ENCODE measurements around the gene RPL7A. TPM values are rescaled to one million over a fixed set of nuclear protein-coding genes. Genes with fewer than 3 reads are reported as not detected.

RPL7A gene
- total and polyA plus RNA-seq, 5 donors: 973 to 1,455 (median 1,066) TPM

- peak in 1 of 3 donors; percentile 68 for DNase-seq
- Histone ChIP-seq H3K27me3 (ENCODE audit: control insufficient read depth, insufficient read depth) (no peaks in the 10 kb centered on the region), H3K4me1 (ENCODE audit: control insufficient read depth, insufficient read depth, low read length) (peaks cover 6% of the 10 kb centered on the region), H3K27ac (ENCODE audit: low read length) (no peak overlapping the region), H3K4me3 (ENCODE audit: low read length) (no peak overlapping the region), H3K9me3 (ENCODE audit: control insufficient read depth, low read length) (no peaks in the 10 kb centered on the region)
- ATAC-seq: peak in 1 of 2 donors; percentile 2
- intact Hi-C loops (cut with DNase I): no loop called here
- WGBS: 50% methylated on average over 20 of the region's 20 CpGs
These were observed 11.6 kb downstream of the RPL7A start for GRCh38 chr9:133359399-133360175.

- WGBS: 77% methylated on average over 21 of the region's 21 CpGs
- ATAC-seq (no peak), DNase-seq (peak in 1 of 3 donors; percentile 21)
- intact Hi-C loops (cut with DNase I): no loop called here
- H3K27me3 ChIP-seq (ENCODE audit: control insufficient read depth, insufficient read depth): no peaks in the 10 kb centered on the region
- H3K4me1 ChIP-seq (ENCODE audit: control insufficient read depth, insufficient read depth, low read length): peaks cover 5% of the 10 kb centered on the region
- H3K4me3 ChIP-seq (ENCODE audit: low read length): no peak overlapping the region
- no peak overlapping the region for H3K27ac ChIP-seq (ENCODE audit: low read length)
- no peaks in the 10 kb centered on the region for H3K9me3 ChIP-seq (ENCODE audit: control insufficient read depth, low read length)
These were observed 12.7 kb downstream of the RPL7A start for GRCh38 chr9:133360400-133361393.

DNA sequence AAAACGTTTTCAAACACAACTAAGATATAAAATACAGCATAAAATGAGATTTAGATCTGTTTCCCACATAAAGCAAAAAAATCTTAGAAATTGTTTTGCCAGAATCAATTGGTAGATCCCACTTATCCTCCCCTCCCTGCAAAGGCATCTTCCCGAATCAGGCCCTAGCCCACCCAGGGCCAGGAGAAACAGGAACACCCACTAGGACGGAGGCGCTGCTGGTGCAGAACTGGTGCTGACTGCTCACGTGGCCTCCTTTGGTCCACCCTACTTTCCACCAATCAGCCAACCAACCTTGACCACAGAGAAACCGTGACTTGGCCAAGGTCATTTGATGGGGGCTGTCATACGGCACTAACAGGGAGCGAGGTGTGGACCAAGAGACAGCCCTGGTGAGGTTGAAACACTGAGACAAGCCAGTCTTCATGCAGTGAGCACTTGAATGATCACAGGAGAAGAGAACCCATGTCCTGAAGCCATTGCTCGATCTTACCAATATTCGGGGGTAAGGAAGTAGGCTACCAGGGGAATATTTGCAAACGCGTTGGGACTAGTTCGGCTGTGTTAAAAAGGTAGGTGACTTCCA, 13.6 kb downstream of the RPL7A start:
- 77% methylated on average over 13 of the region's 13 CpGs for WGBS
- Histone ChIP-seq H3K4me1 (ENCODE audit: control insufficient read depth, insufficient read depth, low read length) (peaks cover 5% of the 10 kb centered on the region), H3K27ac (ENCODE audit: low read length) (no peak overlapping the region), H3K27me3 (ENCODE audit: control insufficient read depth, insufficient read depth) (no peaks in the 10 kb centered on the region), H3K4me3 (ENCODE audit: low read length) (no peak overlapping the region), H3K9me3 (ENCODE audit: control insufficient read depth, low read length) (no peaks in the 10 kb centered on the region)
- DNase-seq (peak in 1 of 3 donors; percentile 16), ATAC-seq (no peak)
- intact Hi-C loops (cut with DNase I): no loop called here

DNA sequence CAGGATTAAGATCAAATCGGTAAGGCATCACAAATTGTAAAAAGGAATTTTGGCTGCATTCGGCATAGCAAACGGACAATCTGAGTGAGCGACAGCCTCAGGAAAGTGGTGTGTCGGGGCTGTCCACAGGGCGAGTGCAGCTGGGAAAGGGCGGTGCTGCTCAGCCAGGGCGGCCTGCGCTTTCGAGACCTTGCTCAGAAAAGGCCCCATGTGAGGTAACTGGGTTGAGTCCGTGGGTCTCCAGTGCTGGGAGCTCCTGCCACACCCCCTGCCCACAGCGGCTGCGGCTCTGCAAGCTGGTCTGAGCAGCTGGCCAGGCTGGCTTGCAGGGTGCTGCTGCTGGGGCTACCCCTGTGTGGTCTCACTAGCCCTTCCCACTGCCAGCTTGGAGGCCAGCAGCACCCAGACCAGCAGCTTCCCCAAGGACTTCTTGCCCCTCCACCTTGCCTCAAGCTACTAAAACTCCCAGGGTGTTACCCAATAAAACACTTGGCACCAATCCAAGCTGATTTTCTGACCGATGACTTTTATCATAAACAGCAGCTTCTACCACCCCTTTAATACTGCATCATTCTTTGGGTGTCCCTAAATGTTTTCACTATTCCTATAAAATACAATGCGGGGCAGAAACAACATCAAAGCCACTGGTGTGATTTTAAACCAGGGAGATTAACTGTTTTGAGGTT, 14.5 kb downstream of the RPL7A start:
- intact Hi-C loops (cut with DNase I): no loop called here
- no peaks in the 10 kb centered on the region for H3K9me3 ChIP-seq (ENCODE audit: control insufficient read depth, low read length)
- no peaks in the 10 kb centered on the region for H3K27me3 ChIP-seq (ENCODE audit: control insufficient read depth, insufficient read depth)
- WGBS: 90% methylated on average over 15 of the region's 15 CpGs
- H3K4me3 ChIP-seq (ENCODE audit: low read length): no peak overlapping the region
- no peak overlapping the region for H3K27ac ChIP-seq (ENCODE audit: low read length)
- ATAC-seq (no peak), DNase-seq (peak in 1 of 3 donors; percentile 53)
- no peaks in the 10 kb centered on the region for H3K4me1 ChIP-seq (ENCODE audit: control insufficient read depth, insufficient read depth, low read length)

DNA sequence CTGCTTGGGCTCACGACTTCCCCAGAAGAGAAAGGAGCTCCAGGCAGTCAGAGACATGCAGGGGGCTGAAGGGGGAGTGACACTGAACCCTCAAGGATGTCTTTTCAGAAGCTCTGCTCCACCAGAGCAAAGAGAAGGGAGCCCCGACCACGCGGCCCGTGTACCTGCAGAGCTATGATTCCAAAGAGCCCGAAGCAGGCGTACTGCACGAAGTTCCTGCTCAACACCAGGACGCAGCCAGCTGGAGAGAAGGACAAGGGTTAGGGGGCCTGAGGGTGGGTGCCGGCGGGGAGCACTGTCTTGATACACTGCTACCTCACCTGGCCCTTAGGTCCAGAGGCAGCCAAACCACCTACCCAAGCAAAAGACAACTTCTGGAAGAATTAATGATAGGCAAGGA, 18.4 kb downstream of the RPL7A start:
- no peaks in the 10 kb centered on the region for H3K9me3 ChIP-seq (ENCODE audit: control insufficient read depth, low read length)
- DNase-seq (peak in 1 of 3 donors; percentile 16), ATAC-seq (no peak)
- no peak overlapping the region for H3K27ac ChIP-seq (ENCODE audit: low read length)
- no peak overlapping the region for H3K4me3 ChIP-seq (ENCODE audit: low read length)
- intact Hi-C loops (cut with DNase I): no loop called here
- peaks cover 16% of the 10 kb centered on the region for H3K4me1 ChIP-seq (ENCODE audit: control insufficient read depth, insufficient read depth, low read length)
- 90% methylated on average over 11 of the region's 11 CpGs for WGBS
- H3K27me3 ChIP-seq (ENCODE audit: control insufficient read depth, insufficient read depth): no peaks in the 10 kb centered on the region

- no peak overlapping the region for H3K27ac ChIP-seq (ENCODE audit: low read length)
- peak in 1 of 3 donors; percentile 47 for DNase-seq
- no peak for ATAC-seq
- 90% methylated on average over 22 of the region's 22 CpGs for WGBS
- H3K4me1 ChIP-seq (ENCODE audit: control insufficient read depth, insufficient read depth, low read length): peaks cover 20% of the 10 kb centered on the region
- no peaks in the 10 kb centered on the region for H3K27me3 ChIP-seq (ENCODE audit: control insufficient read depth, insufficient read depth)
- H3K4me3 ChIP-seq (ENCODE audit: low read length): no peak overlapping the region
- H3K9me3 ChIP-seq (ENCODE audit: control insufficient read depth, low read length): no peaks in the 10 kb centered on the region
- intact Hi-C loops (cut with DNase I): no loop called here
These were observed 19.2 kb downstream of the RPL7A start for GRCh38 chr9:133367221-133367620.

GRCh38 chr9:133367778-133368177, 19.8 kb downstream of the RPL7A start:
- peak in 1 of 2 donors; percentile 19 for ATAC-seq

GRCh38 chr9:133368249-133368881, 20.3 kb downstream of the RPL7A start:
- Histone ChIP-seq H3K4me1 (ENCODE audit: control insufficient read depth, insufficient read depth, low read length) (peaks cover 27% of the 10 kb centered on the region), H3K27me3 (ENCODE audit: control insufficient read depth, insufficient read depth) (no peaks in the 10 kb centered on the region), H3K27ac (ENCODE audit: low read length) (no peak overlapping the region), H3K4me3 (ENCODE audit: low read length) (no peak overlapping the region), H3K9me3 (ENCODE audit: control insufficient read depth, low read length) (no peaks in the 10 kb centered on the region)
- ATAC-seq: peak in 1 of 2 donors; percentile 7
- intact Hi-C loops (cut with DNase I): no loop called here
- peak in 1 of 3 donors; percentile 28 for DNase-seq
- 64% methylated on average over 18 of the region's 18 CpGs for WGBS

More at GRCh38 chr9:133367778-133368177, 19.8 kb downstream of the RPL7A start:
- Histone ChIP-seq H3K9me3 (ENCODE audit: control insufficient read depth, low read length) (no peaks in the 10 kb centered on the region), H3K4me1 (ENCODE audit: control insufficient read depth, insufficient read depth, low read length) (peaks cover 24% of the 10 kb centered on the region), H3K27me3 (ENCODE audit: control insufficient read depth, insufficient read depth) (no peaks in the 10 kb centered on the region), H3K4me3 (ENCODE audit: low read length) (no peak overlapping the region), H3K27ac (ENCODE audit: low read length) (no peak overlapping the region)
- 77% methylated on average over 10 of the region's 10 CpGs for WGBS
- DNase-seq: peak in 1 of 3 donors; percentile 37
- intact Hi-C loops (cut with DNase I): no loop called here

GRCh38 chr9:133369422-133369821, 21.4 kb downstream of the RPL7A start:
- intact Hi-C loops (cut with DNase I): no loop called here
- no peak for ATAC-seq
- no peak for DNase-seq
- Histone ChIP-seq H3K27ac (ENCODE audit: low read length) (no peak overlapping the region), H3K27me3 (ENCODE audit: control insufficient read depth, insufficient read depth) (no peaks in the 10 kb centered on the region), H3K4me1 (ENCODE audit: control insufficient read depth, insufficient read depth, low read length) (peaks cover 27% of the 10 kb centered on the region), H3K4me3 (ENCODE audit: low read length) (no peak overlapping the region), H3K9me3 (ENCODE audit: control insufficient read depth, low read length) (no peaks in the 10 kb centered on the region)
- 80% methylated on average over 6 of the region's 6 CpGs for WGBS

GRCh38 chr9:133369933-133370332, 21.9 kb downstream of the RPL7A start:
- Histone ChIP-seq H3K4me3 (ENCODE audit: low read length) (no peak overlapping the region), H3K27me3 (ENCODE audit: control insufficient read depth, insufficient read depth) (no peaks in the 10 kb centered on the region), H3K9me3 (ENCODE audit: control insufficient read depth, low read length) (no peaks in the 10 kb centered on the region), H3K27ac (ENCODE audit: low read length) (no peak overlapping the region), H3K4me1 (ENCODE audit: control insufficient read depth, insufficient read depth, low read length) (peaks cover 27% of the 10 kb centered on the region)
- DNase-seq (peak in 1 of 3 donors; percentile 25), ATAC-seq (no peak)
- intact Hi-C loops (cut with DNase I): no loop called here
- 86% methylated on average over 7 of the region's 7 CpGs for whole genome bisulfite sequencing

Measured in right cardiac atrium (tissue), 5 donors.